ENCODE results near the gene GAL3ST1.

The GAL3ST1 gene

GRCh38 chr22:30531651-30532608 lies 42.5 kb downstream of the GAL3ST1 start:
- DNase-seq = no peak

DNA sequence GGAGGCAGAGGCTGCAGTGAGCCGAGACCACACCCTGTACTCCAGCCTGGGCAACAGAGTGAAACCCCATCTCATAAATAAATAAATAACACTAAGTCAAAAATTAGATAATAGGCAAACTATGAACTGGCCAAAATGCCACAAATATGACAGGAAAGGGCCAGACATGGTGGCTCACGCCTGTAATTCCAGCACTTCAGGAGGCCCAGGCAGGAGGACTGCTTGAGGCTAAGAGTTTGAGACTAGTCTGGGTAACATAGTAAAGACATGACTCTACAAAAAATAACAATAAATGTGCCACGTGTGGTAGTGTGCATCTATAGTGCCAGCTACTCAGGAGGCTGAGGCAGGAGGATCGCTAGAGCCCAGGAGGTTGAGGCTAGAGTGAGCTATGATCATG lies 47.8 kb downstream of the GAL3ST1 start:
- no peak for DNase-seq

GRCh38 chr22:30523646-30524489 lies 50.6 kb downstream of the GAL3ST1 start:
- DNase-seq = no peak

DNA sequence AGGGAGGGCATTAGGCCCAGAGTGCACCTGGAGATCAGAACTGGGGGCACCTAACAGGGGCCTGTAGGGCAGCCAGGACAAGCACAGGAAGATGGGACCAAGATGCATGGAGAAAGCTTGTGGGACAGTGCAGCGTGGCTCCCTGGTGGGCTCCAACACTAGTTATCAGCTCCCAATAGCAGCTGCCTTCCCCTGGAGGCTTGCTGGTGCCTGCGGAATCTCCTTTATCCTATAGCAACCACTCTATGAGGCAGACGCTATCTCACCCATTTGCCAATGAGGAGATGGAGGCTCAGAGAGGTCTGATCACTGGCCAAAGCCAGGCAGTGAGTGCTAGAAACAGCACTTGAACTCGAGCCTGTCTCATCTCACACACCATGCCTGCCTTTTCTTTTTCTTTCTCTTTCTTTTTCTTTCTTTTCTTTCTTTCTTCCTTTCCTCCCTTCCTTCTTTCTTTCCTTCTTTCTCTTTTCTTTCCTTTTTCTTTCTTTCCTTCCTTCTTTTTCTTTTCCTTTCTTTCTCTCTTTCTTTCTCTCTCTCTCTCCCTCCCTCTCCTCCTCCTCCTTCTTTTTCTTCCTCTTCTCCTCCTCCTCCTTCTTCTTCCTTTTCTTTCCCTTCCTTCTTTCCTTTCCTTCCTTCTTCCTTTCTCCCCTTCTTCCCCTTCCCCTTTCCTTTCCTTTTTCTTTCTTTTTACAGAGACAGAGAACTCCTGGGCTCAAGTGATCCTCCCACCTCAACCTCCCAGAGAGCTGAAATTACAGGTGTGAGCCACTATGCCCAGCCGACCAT lies 52.9 kb downstream of the GAL3ST1 start:
- DNase-seq = no peak

GRCh38 chr22:30519842-30520425 lies 54.5 kb downstream of the GAL3ST1 start:
- no peak for DNase-seq

DNA sequence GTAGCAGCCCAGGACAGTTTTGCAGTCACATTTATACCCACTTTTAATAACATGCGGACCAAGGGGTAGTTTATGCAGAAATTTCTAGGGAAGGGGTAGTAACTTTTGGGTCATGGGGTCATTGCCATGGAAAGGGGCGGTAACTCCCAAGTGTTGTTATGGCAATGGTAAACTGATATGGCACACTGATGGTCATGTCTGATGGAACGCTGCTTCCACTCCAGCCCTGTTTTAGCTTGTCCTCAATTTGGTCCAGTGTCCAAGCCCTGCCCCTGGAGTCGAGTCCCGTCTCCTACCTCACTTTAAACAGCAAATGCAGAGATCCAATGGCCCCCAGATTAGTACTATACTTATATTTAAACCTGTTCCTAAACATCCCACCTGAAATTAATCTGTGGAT lies 57.7 kb downstream of the GAL3ST1 start:
- no peak for DNase-seq

GRCh38 chr22:30516273-30516672 lies 58.2 kb downstream of the GAL3ST1 start:
- no peak for DNase-seq

DNA sequence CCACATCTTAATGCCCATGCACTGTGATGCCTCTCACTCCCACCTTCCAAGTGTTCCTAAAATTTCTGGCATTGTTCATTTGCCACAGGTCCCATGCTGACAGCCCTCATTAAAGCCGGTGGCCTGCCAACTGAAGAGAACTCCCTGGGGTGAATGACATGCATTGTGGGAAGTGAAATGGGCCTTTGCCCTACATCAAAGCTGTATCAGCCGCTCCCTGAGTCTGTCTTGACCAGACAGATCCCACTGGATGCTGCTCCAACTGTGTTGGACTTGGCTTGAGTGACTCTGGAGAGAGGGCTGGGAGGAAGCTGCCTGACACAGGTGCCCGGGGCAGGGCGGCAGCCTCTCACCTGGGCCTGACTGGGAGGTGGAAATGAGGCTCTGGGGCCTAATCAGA lies 60.2 kb downstream of the GAL3ST1 start:
- no peak for DNase-seq

GRCh38 chr22:30513462-30513861 lies 61.0 kb downstream of the GAL3ST1 start:
- no peak for DNase-seq

DNA sequence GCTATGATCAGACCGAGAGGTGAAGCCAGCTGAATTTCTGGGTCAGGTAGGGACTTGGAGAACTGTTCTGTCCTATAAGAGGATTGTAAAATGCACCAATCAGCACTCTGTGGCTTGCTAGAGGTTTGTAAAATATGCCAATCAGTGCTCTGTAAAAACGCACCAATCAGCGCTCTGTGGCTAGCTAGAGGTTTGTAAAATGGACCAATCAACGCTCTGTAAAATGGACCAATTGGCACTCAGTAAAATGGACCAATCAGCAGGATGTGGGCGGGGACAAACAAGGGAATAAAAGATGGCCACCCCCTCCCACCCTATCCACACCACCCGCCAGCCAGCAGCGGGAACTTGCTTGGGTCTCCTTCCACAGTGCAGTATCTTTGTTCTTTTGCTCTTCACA lies 62.6 kb downstream of the GAL3ST1 start:
- DNase-seq = no peak

GRCh38 chr22:30511109-30511508 lies 63.4 kb downstream of the GAL3ST1 start:
- no peak for DNase-seq

DNA sequence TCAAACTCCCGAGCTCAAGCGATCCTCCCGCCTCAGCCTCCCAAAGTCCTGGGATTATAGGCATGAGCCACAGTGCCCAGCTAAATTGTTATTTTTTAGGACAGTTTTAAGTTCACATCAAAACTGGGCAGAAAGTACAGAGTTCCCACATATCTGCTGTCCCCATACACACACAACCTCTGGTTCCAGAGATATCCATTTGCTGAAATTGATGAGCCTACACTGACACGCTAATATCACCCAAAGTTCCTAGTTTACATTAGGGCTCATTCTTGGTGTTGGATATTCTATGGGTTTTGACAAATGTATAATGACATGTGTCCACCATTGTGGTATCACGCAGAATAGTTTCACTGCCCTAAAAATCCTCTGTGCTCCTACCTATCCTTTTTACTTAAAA lies 66.2 kb downstream of the GAL3ST1 start:
- no peak for DNase-seq

DNA sequence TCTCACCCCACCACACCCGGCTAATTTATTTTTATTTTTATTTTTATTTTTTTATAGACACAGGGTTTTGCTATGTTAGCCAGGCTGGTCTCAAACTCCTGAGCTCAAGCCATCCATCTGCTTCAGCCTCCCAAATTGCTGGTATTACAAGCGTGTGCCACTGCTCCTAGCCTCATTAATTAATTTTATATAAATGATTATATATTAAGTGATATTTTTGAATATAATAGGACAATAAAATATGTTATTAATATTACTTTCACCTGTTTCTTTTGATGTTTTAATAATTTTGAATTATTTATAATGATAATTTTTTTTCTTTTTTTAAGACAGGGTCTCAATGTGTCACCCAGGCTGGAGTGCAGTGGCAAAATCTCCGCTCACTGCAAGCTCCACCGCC lies 66.8 kb downstream of the GAL3ST1 start:
- DNase-seq = no peak

DNA sequence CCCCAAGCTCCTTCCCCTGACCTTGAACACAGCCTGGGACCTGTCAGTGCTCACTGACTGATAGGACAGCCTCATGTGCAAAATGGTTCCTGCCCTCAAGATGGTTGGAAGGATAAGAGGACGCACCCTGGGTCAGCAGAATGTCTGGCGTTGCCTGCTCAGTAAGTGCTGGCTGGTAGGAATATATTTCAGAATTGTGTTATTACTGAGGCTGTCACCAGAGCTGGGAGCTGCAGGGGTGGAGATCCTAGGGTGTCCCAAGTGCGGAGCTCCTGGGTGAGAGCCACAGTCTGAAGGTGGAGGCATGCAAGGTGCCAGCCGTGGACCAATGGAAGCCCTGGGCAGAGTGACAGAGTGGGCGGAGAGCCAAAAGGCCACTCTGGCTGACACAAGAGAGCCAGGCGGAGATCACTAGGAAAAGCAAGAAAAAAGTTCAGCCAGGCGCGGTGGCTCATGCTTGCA lies 67.9 kb downstream of the GAL3ST1 start:
- no peak for DNase-seq

All from stimulated activated CD4-positive, alpha-beta T cell treated with anti-CD3 and anti-CD28 coated beads, Interleukin-1b, Interleukin-23, amount 100 ng/mL, for 48 hours (primary cell).